ENCODE data around the gene LARGE1.
"Not testable (repeated sequence)": the region's sequence is repeated elsewhere in the genome, so short reads cannot be mapped to it uniquely, and the experiment has no call there.

Gene LARGE1

GRCh38 chr22:33461698-33462434 is 458.4 kb downstream of the LARGE1 start:
- DNase-seq = no peak

DNA sequence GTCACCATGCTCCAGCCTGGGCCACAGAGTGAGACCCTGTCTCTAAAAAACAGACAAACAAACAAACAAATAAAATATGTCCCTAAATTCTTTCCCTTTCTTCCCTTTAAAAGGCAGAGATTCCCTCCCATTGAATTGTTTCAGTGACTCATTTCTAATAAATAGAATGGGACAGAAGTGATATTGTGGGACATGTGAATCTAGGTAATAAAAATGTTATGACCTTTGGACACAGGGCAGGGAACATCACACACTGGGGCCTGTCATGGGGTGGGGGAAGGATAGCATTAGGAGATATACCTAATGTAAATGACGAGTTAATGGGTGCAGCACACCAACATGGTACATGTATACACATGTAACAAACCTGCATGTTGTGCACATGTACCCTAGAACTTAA is 459.0 kb downstream of the LARGE1 start:
- DNase-seq = not testable (repeated sequence)

GRCh38 chr22:33459137-33459536 is 461.1 kb downstream of the LARGE1 start:
- no peak for DNase-seq

GRCh38 chr22:33456511-33456910 is 463.8 kb downstream of the LARGE1 start:
- no peak for DNase-seq

DNA sequence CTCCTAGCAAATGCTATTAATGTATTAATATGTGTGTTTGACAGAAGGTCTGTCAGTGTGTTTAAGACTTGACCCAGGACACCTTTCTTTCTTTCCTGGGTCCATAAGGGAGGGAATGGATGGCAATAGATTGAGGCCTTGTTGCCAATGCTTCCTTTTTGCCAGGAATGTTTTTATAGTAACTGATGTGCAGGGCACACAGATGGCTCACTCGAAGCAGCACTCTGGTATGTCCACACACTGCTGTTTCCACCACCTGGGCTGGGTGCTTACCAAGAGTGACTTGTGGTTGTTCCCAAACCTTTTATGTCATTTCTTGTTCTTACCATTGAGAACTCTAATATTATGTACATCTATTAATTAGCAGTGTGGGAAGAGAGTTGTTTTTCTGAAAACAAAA is 465.2 kb downstream of the LARGE1 start:
- no peak for DNase-seq

DNA sequence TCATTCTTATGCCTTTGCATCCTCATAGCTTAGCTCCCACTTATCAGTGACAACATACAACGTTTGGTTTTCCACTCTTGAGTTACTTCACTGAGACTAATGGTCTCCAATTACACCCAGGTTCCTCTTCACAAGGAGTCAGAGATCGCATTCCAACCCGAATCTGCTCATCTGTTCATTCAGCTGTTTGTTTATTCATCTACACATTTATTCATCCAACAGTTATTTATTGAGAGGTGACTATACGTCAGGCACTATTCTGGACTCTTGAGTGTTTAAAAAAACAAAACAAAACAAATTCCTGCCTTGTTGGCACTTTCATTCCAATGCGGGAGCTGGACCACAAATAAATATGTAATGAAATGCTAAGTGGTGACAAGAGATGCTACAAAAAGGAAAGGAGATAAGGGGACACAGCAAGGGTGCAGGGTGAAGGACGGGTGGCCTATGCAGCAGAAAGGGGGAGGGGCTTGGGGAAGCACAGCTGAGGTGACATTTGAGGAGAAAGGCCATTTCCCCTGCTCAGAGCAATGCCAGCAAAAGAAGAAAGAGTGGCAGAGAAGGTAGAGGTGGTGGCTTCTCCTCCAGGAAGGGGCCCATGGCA is 468.3 kb downstream of the LARGE1 start:
- no peak for DNase-seq

DNA sequence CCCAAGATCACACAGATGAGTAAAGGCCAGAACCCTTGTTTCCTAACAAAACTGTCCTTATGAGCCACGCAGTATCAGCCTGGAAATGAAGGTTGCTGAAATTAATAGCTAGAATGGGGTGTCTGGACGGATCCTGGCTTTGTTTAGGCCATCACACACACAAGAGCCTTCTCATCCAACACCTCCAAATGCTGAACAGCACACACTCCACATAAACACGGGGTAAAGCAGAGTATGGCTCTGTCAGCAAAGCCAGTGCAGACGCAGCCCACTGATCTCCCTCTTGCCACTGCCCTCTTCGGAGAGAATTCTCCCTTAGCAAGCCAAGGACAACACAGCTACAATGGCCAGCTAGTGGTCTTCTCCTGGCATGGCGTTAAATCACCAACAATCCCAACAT is 469.5 kb downstream of the LARGE1 start:
- no peak for DNase-seq

GRCh38 chr22:33447733-33448132 is 472.5 kb downstream of the LARGE1 start:
- DNase-seq = no peak

- no peak for DNase-seq
Measured at GRCh38 chr22:33443683-33444082, 476.6 kb downstream of the LARGE1 start.

GRCh38 chr22:33440756-33441155 is 479.5 kb downstream of the LARGE1 start:
- DNase-seq = no peak

- DNase-seq = no peak
Measured at GRCh38 chr22:33438273-33438672, 482.0 kb downstream of the LARGE1 start.

- no peak for DNase-seq
Measured at GRCh38 chr22:33431300-33431699, 489.0 kb downstream of the LARGE1 start.

GRCh38 chr22:33429281-33429680 is 491.0 kb downstream of the LARGE1 start:
- no peak for DNase-seq

DNA sequence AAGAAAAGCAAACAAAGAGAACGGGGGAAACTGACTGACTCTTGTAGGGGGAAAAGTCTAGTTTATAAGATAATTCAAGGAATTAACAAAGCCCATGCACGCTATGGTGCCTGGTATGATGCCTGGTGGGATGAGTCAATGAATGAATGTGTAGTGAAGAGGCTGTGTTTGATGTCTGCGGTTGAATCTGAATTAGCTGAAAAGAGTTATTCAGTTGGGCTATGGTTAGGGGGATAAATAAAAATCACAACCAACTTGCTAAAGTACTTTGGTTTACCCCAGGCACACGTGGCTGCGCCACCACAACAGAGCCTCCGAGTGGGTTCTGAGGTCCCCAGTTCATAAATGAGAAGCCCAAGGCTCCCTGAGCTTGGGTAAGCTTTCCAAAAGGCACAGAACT is 492.8 kb downstream of the LARGE1 start:
- DNase-seq = no peak

- no peak for DNase-seq
Measured at GRCh38 chr22:33426451-33426850, 493.8 kb downstream of the LARGE1 start.

DNA sequence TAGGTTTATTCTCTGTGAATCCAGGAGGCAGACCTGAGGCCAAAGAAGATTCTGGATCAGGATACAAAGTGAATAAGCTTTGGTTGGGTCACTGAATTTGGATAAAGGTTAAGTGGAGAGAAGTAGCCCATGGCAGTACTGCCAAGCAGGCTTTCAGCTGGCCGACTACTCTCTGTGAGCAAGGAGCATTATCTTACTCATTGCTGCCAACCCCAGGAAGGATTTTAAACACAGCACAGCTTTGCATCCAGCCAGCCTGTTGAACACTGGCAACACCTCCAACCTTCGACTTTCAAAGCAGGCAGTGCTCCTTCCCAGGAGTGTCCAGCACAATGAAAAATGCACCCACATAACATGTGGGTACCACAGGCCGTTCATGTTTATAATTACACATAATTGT is 498.4 kb downstream of the LARGE1 start:
- DNase-seq = no peak

GRCh38 chr22:33418484-33418883 is 501.8 kb downstream of the LARGE1 start:
- DNase-seq = no peak

GRCh38 chr22:33415401-33415800 is 504.9 kb downstream of the LARGE1 start:
- no peak for DNase-seq

DNA sequence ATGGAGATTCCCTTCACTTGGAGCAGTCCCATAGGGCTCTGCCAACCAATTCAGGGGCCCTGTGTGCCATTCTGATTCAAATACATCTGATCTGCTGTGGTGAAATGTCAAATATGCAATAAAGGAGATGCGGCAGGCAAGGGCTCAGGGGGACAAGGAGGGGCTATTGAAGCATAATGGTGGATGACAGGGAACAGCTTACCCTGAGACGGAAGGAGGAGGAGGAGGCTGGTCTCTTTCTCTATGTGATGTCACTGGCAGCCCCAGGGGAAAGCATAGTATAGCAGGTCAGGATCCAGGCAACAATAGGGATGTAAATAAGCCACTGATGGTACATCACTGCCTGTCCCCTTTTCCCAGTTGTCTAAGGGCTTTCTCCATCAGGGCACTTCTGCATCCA is 511.2 kb downstream of the LARGE1 start:
- DNase-seq = no peak

DNA sequence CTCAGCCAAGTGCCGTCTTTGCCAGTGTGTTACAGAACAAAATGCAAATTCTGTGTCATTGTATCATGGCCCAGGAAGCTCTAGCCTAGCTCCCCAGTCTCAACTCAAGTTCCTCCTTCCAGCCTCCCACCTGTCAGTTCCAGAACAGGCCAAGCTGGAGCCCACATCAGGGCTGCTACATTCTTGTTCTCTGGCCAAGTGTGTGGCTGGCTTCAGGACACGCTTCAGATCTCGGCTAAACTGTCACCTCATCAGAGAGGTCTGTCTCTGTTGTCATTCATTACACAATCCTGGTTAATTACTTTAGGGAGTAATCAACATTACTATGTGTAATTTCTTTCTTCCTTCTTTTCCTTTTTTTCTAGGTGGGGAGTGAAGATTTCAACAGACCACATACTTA is 515.1 kb downstream of the LARGE1 start:
- no peak for DNase-seq

DNA sequence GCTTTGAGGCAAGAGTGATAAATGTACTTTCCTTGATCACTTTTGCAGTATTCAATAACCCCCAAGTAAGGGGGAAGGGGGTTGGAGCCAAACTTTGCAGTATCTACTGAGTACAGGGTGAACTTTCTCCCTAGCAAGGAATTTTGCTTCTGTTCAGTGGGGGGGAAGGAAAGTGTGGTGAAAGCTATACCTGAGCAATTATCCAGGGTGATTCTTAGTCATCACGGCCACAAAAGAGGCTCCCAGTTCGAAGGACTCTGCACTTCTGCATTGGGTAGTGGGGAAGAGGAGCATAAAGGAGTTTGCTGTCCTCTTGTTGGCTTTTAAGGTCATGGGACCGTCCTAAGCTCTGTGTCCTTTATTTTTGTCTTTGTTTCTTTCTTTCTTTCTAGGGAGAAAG is 515.6 kb downstream of the LARGE1 start:
- DNase-seq = no peak

- DNase-seq = no peak
Measured at GRCh38 chr22:33402325-33402724, 518.0 kb downstream of the LARGE1 start.

- DNase-seq = no peak
Measured at GRCh38 chr22:33401291-33401690, 519.0 kb downstream of the LARGE1 start.

GRCh38 chr22:33400891-33401290 is 519.4 kb downstream of the LARGE1 start:
- DNase-seq = no peak
